SKM-1 (cell line): ENCODE data around the gene CRISPLD2.
"Not testable (repeated sequence)": the region's sequence is repeated elsewhere in the genome, so short reads cannot be mapped to it uniquely, and the experiment has no call there.

ENCODE experiments used
- DNase-seq: peaks from one replicate; lab custom pipeline; 2025; ENCODE audit not compliant: unreplicated experiment; lab: John Stamatoyannopoulos, UW

Gene CRISPLD2

GRCh38 chr16:84856203-84856581 is 36.4 kb downstream of the CRISPLD2 start:
- DNase-seq = not testable (repeated sequence)

- DNase-seq = not testable (repeated sequence)
Measured at GRCh38 chr16:84856811-84857210, 37.0 kb downstream of the CRISPLD2 start.

- DNase-seq = no peak
Measured at GRCh38 chr16:84859681-84860080, 39.9 kb downstream of the CRISPLD2 start.

GRCh38 chr16:84860383-84860782 is 40.6 kb downstream of the CRISPLD2 start:
- no peak for DNase-seq

GRCh38 chr16:84861671-84862070 is 41.9 kb downstream of the CRISPLD2 start:
- DNase-seq = no peak

- DNase-seq = no peak
Measured at GRCh38 chr16:84862804-84863480, 43.2 kb downstream of the CRISPLD2 start.

- DNase-seq = no peak
Measured at GRCh38 chr16:84863481-84863814, 43.7 kb downstream of the CRISPLD2 start.

- DNase-seq = no peak
Measured at GRCh38 chr16:84864326-84864955, 44.7 kb downstream of the CRISPLD2 start.

GRCh38 chr16:84867696-84868095 is 47.9 kb downstream of the CRISPLD2 start:
- no peak for DNase-seq

- DNase-seq = no peak
Measured at GRCh38 chr16:84868328-84868727, 48.5 kb downstream of the CRISPLD2 start.

GRCh38 chr16:84868829-84869472 is 49.2 kb downstream of the CRISPLD2 start:
- no peak for DNase-seq

- DNase-seq = no peak
Measured at GRCh38 chr16:84869473-84869845, 49.7 kb downstream of the CRISPLD2 start.

GRCh38 chr16:84872971-84873370 is 53.2 kb downstream of the CRISPLD2 start:
- not testable (repeated sequence) for DNase-seq

GRCh38 chr16:84874004-84874435 is 54.2 kb downstream of the CRISPLD2 start:
- no peak for DNase-seq

- DNase-seq = no peak
Measured at GRCh38 chr16:84874553-84874952, 54.8 kb downstream of the CRISPLD2 start.

- no peak for DNase-seq
Measured at GRCh38 chr16:84874983-84875382, 55.2 kb downstream of the CRISPLD2 start.

- DNase-seq = no peak
Measured at GRCh38 chr16:84875846-84876245, 56.1 kb downstream of the CRISPLD2 start.

- no peak for DNase-seq
Measured at GRCh38 chr16:84876873-84877606, 57.3 kb downstream of the CRISPLD2 start.

- DNase-seq = no peak
Measured at GRCh38 chr16:84878770-84879169, 59.0 kb downstream of the CRISPLD2 start.

GRCh38 chr16:84879569-84880487 is 60.0 kb downstream of the CRISPLD2 start:
- no peak for DNase-seq
